ENCODE data around the gene PBX3.

DNA sequence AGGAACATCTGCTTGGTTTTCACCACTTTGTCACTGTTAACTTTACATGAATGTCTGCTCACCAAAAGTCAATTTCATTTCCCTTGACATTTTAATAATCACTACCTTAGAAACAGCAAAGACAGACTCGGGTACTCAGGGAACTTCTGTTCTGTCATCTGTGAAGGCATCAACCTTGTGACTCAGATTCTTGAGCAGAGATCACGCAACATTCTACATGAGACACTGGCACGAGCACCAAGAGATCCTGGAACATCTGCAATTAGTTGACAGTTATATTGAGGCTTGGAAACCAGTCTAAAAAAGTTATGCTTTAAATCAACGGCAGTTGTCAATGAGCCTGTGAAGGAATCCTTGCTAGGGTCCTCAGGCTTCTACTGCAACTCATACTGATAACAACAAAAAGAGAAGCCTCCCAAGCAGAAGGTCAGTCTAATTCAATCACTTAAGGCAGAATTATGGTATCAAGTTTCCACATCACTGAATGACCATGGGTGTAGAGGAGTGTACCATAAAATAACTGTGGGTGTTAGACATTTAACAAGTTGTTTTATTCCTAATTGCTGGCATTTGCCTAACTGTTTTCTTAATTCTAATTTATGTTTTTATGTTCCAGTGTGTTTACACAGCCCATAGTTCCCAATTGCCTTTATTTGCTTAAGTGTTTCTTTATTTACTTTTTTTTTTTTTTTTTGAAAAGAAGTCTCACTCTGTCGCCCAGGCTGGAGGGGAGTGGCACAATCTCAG lies 3.3 kb upstream of the PBX3 start:
- TF ChIP-seq, protein P1, sequence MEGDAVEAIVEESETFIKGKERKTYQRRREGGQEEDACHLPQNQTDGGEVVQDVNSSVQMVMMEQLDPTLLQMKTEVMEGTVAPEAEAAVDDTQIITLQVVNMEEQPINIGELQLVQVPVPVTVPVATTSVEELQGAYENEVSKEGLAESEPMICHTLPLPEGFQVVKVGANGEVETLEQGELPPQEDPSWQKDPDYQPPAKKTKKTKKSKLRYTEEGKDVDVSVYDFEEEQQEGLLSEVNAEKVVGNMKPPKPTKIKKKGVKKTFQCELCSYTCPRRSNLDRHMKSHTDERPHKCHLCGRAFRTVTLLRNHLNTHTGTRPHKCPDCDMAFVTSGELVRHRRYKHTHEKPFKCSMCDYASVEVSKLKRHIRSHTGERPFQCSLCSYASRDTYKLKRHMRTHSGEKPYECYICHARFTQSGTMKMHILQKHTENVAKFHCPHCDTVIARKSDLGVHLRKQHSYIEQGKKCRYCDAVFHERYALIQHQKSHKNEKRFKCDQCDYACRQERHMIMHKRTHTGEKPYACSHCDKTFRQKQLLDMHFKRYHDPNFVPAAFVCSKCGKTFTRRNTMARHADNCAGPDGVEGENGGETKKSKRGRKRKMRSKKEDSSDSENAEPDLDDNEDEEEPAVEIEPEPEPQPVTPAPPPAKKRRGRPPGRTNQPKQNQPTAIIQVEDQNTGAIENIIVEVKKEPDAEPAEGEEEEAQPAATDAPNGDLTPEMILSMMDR (IDR thresholded peaks at IDR 0.05), result no peak
- TF ChIP-seq POLR2A (IDR thresholded peaks at IDR 0.05), result no peak
